Raji (cell line): ENCODE data around the gene CDX4.

Experiments
- POLR2A ChIP-seq: IDR thresholded peaks from 2 replicates; pipeline ENCODE4 v1.6.1; 2011; ENCODE audit warnings: low read depth, low read length, control low read depth; ENCODE audit not compliant: insufficient read depth

Gene CDX4

DNA sequence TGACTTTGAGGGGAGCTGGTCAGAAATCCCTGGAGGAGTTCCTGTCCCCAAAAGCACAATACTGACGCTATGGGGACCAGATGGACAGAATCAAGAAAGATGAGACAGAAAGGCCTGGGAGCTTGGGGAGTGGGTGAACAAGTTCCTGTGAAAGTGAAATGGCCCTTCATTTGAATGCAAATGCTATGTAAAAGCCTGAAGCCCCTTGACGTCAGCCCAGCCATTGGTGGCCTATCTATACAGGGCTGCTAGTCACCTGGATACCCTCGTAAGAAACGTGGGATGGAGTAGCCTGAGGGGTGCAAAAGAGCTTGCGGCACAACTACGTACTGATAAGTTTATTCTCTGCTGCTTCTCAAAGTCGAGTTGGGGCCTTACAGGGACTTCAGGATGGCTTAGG, at the start of gene CDX4:
CDX4 (plus strand) TSS at position 223 of the 400 bp plus-strand sequence. CDS start 201 bp downstream, outside the sequence.
- TF ChIP-seq POLR2A: no peak

- TF ChIP-seq POLR2A: no peak
Measured at GRCh38 chrX:73398185-73398914, 48.5 kb upstream of the CDX4 start.

DNA sequence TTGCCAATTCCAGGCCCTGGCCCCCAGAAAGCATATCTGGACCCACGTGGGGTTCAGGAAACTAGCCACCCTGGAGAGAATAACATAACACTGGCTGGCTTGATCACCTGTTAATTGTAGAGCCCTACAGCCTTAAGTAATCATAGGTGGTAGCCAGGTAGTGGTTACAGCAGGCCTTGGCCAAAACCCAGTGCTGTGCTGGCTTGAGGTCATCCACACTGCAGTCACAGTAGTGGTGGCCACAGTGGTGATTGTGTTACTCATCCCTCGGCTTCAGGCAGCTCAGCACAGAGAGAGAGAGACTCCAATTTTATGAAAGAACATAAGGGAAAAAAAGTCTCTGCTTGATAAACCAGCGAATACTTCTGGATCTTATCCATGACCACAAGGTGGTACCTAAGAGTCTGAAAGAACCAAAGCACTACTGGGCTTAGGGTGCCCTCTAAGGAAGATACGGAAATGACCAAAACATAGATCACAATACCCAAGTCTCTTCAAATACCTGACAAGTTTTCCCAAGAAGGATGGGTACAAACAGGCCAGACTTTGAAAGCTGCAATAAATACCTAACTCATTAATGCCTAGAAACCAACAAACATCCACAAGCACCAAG, 46.6 kb upstream of the CDX4 start:
- TF ChIP-seq POLR2A: no peak

DNA sequence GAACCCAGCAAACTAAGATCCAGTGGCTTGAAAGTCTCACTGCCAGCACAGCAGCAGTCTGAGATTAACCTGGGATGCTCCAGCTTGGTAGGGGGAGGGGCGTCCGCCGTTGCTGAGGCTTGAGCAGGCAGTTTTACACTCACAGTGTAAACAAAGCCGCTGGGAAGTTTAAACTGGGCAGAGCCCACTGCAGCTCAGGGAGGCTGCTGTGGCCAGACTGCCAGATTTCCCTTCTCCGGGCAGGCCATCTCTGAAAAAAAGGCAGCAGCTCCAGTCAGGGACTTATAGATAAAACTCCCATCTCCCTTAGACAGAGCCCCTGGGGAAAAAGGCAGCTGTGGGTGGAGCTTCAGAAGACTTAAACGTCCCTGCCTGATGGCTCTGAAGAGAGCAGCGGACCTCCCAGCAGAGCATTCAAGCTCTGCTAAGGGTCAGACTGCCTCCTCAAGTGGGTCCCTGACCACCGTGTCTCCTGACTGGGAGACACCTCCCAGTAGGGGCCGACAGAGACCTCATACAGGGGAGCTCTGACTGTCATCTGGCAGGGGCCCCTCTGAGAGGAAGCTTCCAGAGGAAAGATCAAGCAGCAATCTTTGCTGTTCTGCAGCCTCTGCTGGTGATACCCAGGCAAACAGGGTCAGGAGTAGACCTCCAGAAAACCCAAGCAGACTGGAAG, 45.1 kb upstream of the CDX4 start:
- no peak for TF ChIP-seq POLR2A

- TF ChIP-seq POLR2A: no peak
Measured at GRCh38 chrX:73412930-73413329, 33.9 kb upstream of the CDX4 start.

DNA sequence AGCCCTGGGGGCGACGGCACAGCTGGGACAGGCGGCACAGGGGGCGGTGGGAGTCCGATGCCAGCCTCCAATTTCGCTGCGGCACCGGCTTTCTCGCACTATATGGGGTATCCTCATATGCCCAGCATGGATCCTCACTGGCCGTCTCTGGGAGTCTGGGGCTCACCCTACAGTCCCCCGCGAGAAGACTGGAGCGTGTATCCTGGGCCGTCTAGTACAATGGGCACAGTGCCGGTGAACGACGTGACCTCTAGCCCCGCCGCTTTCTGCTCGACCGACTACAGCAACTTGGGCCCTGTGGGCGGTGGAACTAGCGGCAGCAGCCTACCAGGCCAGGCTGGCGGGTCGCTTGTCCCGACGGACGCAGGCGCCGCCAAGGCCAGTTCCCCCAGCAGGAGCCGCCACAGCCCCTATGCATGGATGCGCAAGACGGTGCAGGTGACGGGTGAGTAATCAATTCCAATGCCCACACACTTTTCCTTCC, 500 bp downstream of the CDX4 start:
- no peak for TF ChIP-seq POLR2A

DNA sequence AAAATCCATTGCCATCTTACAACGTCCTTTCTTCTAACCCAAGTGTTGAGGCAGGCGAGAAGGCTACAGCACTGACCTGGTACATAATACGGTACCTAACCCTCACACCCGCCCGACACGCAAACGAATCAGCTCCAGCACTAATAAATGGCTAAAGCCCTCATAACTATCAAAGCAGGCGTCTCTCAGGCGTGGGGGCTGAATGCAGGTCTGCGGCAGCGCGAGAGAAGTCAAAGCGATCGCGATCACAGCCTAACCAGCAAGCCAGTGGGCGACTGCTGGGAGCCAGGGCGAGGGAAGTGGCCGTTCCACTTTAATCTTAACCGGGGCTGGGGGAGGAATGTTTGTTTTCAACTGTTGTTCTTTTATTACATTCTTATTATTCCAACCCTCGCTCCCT, 1.5 kb downstream of the CDX4 start:
- TF ChIP-seq POLR2A: no peak

- no peak for TF ChIP-seq POLR2A
Measured at GRCh38 chrX:73455171-73455570, 8.3 kb downstream of the CDX4 start.

DNA sequence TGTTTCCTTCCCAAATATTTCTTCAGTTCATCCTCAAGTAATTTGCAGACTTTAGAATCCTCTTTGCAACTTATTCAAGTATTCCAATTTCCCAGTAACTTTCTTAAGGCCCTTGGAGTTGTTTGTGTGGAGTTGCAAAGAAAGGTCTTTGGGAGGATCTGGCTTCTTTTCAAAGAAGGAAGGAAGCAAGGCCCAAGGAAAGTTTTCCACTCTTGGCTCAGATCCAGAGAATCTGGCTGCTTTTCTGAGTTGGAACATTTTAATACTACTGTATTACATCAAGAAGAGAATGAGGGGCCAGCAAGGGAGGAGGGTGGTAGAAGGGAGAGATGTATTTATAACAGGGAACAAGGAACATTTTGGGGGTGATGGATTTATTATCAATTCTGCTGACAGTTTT, 10.5 kb downstream of the CDX4 start:
- TF ChIP-seq POLR2A: no peak

DNA sequence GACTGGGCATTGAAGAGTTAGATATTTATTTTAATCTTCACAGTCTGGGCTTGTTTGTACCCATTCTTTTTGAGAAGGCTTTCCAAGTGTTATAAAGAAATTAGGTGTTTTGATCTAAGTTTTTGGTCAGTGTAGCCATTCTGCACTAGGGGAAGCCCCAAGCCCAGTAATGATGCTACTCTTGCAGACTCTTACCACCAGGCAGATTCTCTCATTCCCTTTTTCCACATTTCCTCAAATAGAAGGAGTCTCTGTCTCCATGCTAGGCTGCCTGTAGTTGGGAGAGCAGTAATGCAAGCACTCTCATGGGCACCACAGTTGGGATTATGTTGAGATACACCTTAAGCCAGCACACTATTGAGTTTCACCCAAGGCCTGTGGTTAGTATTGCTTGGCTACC, 21.5 kb downstream of the CDX4 start:
- TF ChIP-seq POLR2A: no peak

- TF ChIP-seq POLR2A: no peak
Measured at GRCh38 chrX:73478961-73479360, 32.1 kb downstream of the CDX4 start.

DNA sequence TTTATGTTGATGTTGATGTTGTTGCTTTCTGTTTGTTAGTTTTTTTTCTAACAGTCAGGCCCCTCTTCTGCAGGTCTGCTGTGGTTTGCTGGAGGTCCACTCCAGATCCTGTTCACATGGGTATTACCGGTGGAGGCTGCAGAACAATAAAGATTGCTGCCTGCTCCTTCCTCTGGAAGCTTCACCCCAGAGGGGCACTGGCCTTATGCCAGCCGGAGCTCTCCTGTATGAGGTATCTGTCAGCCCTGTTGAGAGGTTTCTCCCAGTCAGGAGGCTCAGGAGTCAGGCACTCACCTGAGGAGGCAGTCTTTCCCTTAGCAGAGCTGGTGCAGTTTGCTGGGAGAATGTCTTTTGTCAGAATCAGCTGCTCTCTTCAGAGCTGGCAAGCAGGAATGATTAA, 34.7 kb downstream of the CDX4 start:
- TF ChIP-seq POLR2A: no peak

DNA sequence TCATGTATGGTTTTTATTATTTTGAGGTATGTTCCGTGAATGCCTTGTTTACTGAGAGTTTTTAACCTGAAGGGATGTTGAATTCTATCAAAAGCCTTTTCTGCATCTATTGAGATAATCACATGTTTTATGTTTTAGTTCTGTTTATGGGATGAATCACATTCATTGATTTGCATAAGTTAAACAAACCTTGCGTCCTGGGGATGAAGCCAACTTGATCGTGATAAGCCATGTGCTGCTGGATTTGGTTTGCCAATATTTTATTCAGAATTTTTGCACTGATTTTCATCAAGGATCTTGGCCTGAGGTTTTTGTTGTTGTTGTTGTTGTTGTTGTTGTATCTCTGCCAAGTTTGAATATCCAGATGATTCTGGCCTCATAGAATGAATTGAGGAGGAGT, 43.8 kb downstream of the CDX4 start:
- TF ChIP-seq POLR2A: no peak
